Endodermal cell (in vitro differentiated cells): Measurements from ENCODE around the gene ZNF627. TPM values are rescaled to one million over a fixed set of nuclear protein-coding genes. Genes with fewer than 3 reads are reported as not detected.
"Not testable (repeated sequence)": the region's sequence is repeated elsewhere in the genome, so short reads cannot be mapped to it uniquely, and the experiment has no call there.

ENCODE experiments used
- DNase-seq: peaks from one replicate; pipeline ENCODE4 v3.0.0-alpha.2; 2017
- H3K27ac ChIP-seq: 2 replicates; pipeline ENCODE4 v1.5.1; 2013; ENCODE audit warnings: mild to moderate bottlenecking, low read depth, low read length, moderate library complexity
- H3K27me3 ChIP-seq: 2 replicates; pipeline ENCODE4 v1.6.1; 2013; ENCODE audit warnings: mild to moderate bottlenecking, low read length, moderate library complexity; ENCODE audit not compliant: insufficient read depth, control insufficient read depth, poor library complexity, severe bottlenecking
- H3K36me3 ChIP-seq: 2 replicates; pipeline ENCODE4 v1.7.0; 2013; ENCODE audit warnings: mild to moderate bottlenecking, low read length, moderate library complexity; ENCODE audit not compliant: control insufficient read depth, insufficient read depth
- H3K4me1 ChIP-seq: one replicate; pipeline ENCODE4 v1.7.0; 2013; ENCODE audit warnings: low read length; ENCODE audit not compliant: control insufficient read depth, insufficient read depth
- H3K4me3 ChIP-seq: 2 replicates; pipeline ENCODE4 v1.5.1; 2013; ENCODE audit warnings: mild to moderate bottlenecking, low read length, moderate library complexity
- H3K9ac ChIP-seq: 2 replicates; pipeline ENCODE4 v1.6.1; 2013; ENCODE audit warnings: mild to moderate bottlenecking, low read length, moderate library complexity; ENCODE audit not compliant: poor library complexity, severe bottlenecking; ENCODE audit errors: extremely low read depth
- H3K9me3 ChIP-seq: 2 replicates; pipeline ENCODE4 v1.6.1; 2013; ENCODE audit warnings: mild to moderate bottlenecking, low read length, moderate library complexity; ENCODE audit not compliant: control insufficient read depth
- H3K27ac Mint-ChIP-seq: 2 replicates; pipeline ENCODE4 v1.8.0; 2020; ENCODE audit warnings: mixed read lengths
- H3K27me3 Mint-ChIP-seq: 2 replicates; pipeline ENCODE4 v1.8.0; 2021; ENCODE audit warnings: mild to moderate bottlenecking, mixed read lengths; ENCODE audit not compliant: insufficient read depth
- H3K36me3 Mint-ChIP-seq: 2 replicates; pipeline ENCODE4 v1.8.0; 2020; ENCODE audit warnings: low read depth, mixed read lengths
- H3K4me1 Mint-ChIP-seq: 2 replicates; pipeline ENCODE4 v1.8.0; 2020; ENCODE audit warnings: mixed read lengths
- H3K4me3 Mint-ChIP-seq: 2 replicates; pipeline ENCODE4 v1.8.0; 2020; ENCODE audit warnings: mild to moderate bottlenecking, moderate library complexity, mixed read lengths
- H3K9me3 Mint-ChIP-seq: 2 replicates; pipeline ENCODE4 v1.8.0; 2020; ENCODE audit warnings: mild to moderate bottlenecking, mixed read lengths
- CTCF ChIP-seq: fragments of 200-600 bp; sonication (generic); conservative IDR thresholded peaks from 2 replicates; pipeline ENCODE4 v1.5.0; 2021; ENCODE audit warnings: antibody characterized with exemption, mild to moderate bottlenecking
- WGBS, 2 experiments: methylation state at CpG; one replicate each; pipeline versions ENCODE4 v1.1.5 to v1.1.7; 2013; ENCODE audit warnings: missing lambda C conversion rate in 2 of 2, mixed read lengths in 1 of 2; ENCODE audit not compliant: insufficient coverage in 1 of 2, insufficient read length in 1 of 2; 5-methylcytosine and 5-hydroxymethylcytosine counted together
- total RNA-seq, 2 donors: library from RNA; stranded (reverse); fragmentation: NEBNext Ultra II Directional in 1 of 2; extraction: Animal tissue kit (Norgen Biotek cat#: 25700) in 1 of 2; gene quantifications; 2 replicates in 1 of 2; 3 replicates in 1 of 2; pipeline ENCODE4 v1.2.1, GENCODE V29; 2021

The ZNF627 gene
- total RNA-seq, 2 donors from 2014 or later, result 22.0 to 30.5 TPM

DNA sequence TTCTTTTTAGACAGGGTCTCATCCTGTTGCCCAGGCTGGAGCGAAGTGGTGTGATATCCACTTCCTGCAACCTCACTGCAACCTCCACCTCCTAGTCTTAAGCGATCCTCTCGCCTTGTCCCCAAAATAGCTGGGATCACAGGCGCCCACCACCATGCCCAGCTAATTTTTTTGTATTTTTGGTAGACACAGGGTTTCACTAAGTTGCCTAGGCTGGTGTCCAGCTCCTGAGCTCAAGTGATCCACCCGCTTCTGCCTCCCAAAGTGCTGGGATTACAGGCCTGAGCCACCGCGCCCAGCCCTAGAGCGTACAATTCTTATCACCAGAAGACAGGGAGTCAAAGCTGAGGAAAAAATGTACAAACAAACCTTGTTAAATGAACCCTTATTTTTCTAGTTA is 33.8 kb upstream of the ZNF627 start:
- no peak for TF ChIP-seq CTCF
- Histone ChIP-seq H3K9me3 (no peaks in the 10 kb centered on the region), H3K9ac (no peak overlapping the region), H3K27me3 (no peaks in the 10 kb centered on the region), H3K36me3 (no peaks in the 10 kb centered on the region), H3K4me1 (no peaks in the 10 kb centered on the region), H3K27ac (no peak overlapping the region), H3K4me3 (no peak overlapping the region)
- Mint-ChIP-seq H3K4me3 (no peak overlapping the region), H3K9me3 (no peaks in the 10 kb centered on the region), H3K27ac (no peak overlapping the region), H3K4me1 (peaks cover 4% of the 10 kb centered on the region), H3K27me3 (no peaks in the 10 kb centered on the region), H3K36me3 (no peaks in the 10 kb centered on the region)
- no peak for DNase-seq
- 94% methylated on average over 5 to 8 of the region's 8 CpGs for WGBS, 2 experiments

- WGBS, 2 experiments, result 93 to 100% methylated on average over 2 to 5 of the region's 6 CpGs
- H3K4me3 Mint-ChIP-seq, H3K36me3 ChIP-seq, H3K4me1 Mint-ChIP-seq, H3K27ac ChIP-seq, H3K27me3 Mint-ChIP-seq, H3K27me3 ChIP-seq, H3K4me3 ChIP-seq, DNase-seq, H3K9ac ChIP-seq, H3K36me3 Mint-ChIP-seq, H3K9me3 Mint-ChIP-seq, H3K9me3 ChIP-seq, H3K27ac Mint-ChIP-seq, H3K4me1 ChIP-seq: not testable (repeated sequence)
These were observed 33.0 kb upstream of the ZNF627 start for GRCh38 chr19:11564082-11564807.

DNA sequence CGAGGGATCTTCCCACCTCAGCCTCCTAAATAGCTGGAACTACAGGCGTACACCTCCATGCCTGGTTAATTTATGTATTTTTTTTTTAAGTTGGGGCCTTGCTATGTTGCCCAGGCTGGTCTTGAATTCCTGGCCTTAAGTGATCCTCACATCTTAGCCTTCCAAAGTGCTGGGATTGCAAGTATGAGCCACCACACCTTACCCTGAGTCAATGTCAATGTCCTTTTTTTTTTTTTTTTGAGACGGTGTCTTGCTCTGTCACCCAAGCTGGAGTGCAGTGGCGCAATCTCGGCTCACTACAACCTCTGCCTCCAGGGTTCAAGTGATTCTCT is 31.7 kb upstream of the ZNF627 start:
- H3K9me3 Mint-ChIP-seq, H3K9me3 ChIP-seq, H3K27me3 Mint-ChIP-seq, H3K36me3 Mint-ChIP-seq, H3K27ac Mint-ChIP-seq, H3K27me3 ChIP-seq, H3K4me3 Mint-ChIP-seq, H3K9ac ChIP-seq, H3K36me3 ChIP-seq, H3K4me1 Mint-ChIP-seq, DNase-seq, H3K27ac ChIP-seq, H3K4me1 ChIP-seq, H3K4me3 ChIP-seq: not testable (repeated sequence)
- WGBS, 2 experiments, result 89 to 100% methylated on average over 1 to 5 of the region's 5 CpGs

- H3K4me1 Mint-ChIP-seq, result no peaks in the 10 kb centered on the region
- H3K27ac Mint-ChIP-seq, result no peak overlapping the region
- H3K27ac ChIP-seq, result no peak overlapping the region
- no peak for DNase-seq
- no peaks in the 10 kb centered on the region for H3K4me1 ChIP-seq
- H3K4me3 ChIP-seq, result no peak overlapping the region
- H3K9ac ChIP-seq, result no peak overlapping the region
- no peaks in the 10 kb centered on the region for H3K36me3 Mint-ChIP-seq
- no peaks in the 10 kb centered on the region for H3K9me3 Mint-ChIP-seq
- no peak overlapping the region for H3K4me3 Mint-ChIP-seq
- no peaks in the 10 kb centered on the region for H3K27me3 Mint-ChIP-seq
- TF ChIP-seq CTCF, result no peak
- WGBS, 2 experiments, result 87 to 100% methylated on average over 1 to 2 of the region's 2 CpGs
- H3K9me3 ChIP-seq, result no peaks in the 10 kb centered on the region
- no peaks in the 10 kb centered on the region for H3K36me3 ChIP-seq
- H3K27me3 ChIP-seq, result no peaks in the 10 kb centered on the region
These were observed 31.1 kb upstream of the ZNF627 start for GRCh38 chr19:11566164-11566563.
